ENCODE results near the gene POLG2. TPM values are rescaled to one million over a fixed set of nuclear protein-coding genes. Genes with fewer than 3 reads are reported as not detected.

The POLG2 gene
- total RNA-seq, 1 experiment from 2014 or later, result 42.7 TPM

- ATAC-seq, result no peak
- CTCF ChIA-PET, result interaction anchor here (0.6 to 1.5 kb wide), 2 partner anchors 33 to 40 kb away, joined by 3 read pairs; no protein-coding TSS in a partner anchor
Measured at GRCh38 chr17:64458756-64459155, 38.1 kb downstream of the POLG2 start.

More at GRCh38 chr17:64458756-64459155, 38.1 kb downstream of the POLG2 start:
- no peaks in the 10 kb centered on the region for H3K36me3 Mint-ChIP-seq
- POLR2A ChIA-PET, result no interaction called here
- H3K4me1 Mint-ChIP-seq, result no peaks in the 10 kb centered on the region
- DNase-seq (ENCODE audit: low spot score), result no peak
- TF ChIP-seq ATF3 (CRISPR knock-in tag; conservative IDR thresholded peaks at IDR 0.05) (no peak), E2F5 (CRISPR knock-in tag; IDR thresholded peaks at IDR 0.05) (no peak), ZNF416 (CRISPR knock-in tag; IDR thresholded peaks at IDR 0.05) (no peak), ELF4 (CRISPR knock-in tag; IDR thresholded peaks at IDR 0.05; ENCODE audit: low read depth) (no peak), CREB1 (CRISPR knock-in tag; IDR thresholded peaks at IDR 0.05) (no peak), PRRX2 (CRISPR knock-in tag; IDR thresholded peaks at IDR 0.05) (no peak), PRDM15 (CRISPR knock-in tag; IDR thresholded peaks at IDR 0.05) (no peak), ZNF532 (CRISPR knock-in tag; IDR thresholded peaks at IDR 0.05; ENCODE audit: borderline replicate concordance) (no peak), FOXP1 (CRISPR knock-in tag; IDR thresholded peaks at IDR 0.05; ENCODE audit: borderline replicate concordance) (no peak), ZNF219 (CRISPR knock-in tag; IDR thresholded peaks at IDR 0.05; ENCODE audit: borderline replicate concordance) (no peak), TCF7 (CRISPR knock-in tag; IDR thresholded peaks at IDR 0.05; ENCODE audit: low read depth) (no peak), ZMAT4 (CRISPR knock-in tag; IDR thresholded peaks at IDR 0.05) (no peak), TP53 (CRISPR knock-in tag; IDR thresholded peaks at IDR 0.05) (no peak), PREB (CRISPR knock-in tag; IDR thresholded peaks at IDR 0.05; ENCODE audit: borderline replicate concordance) (no peak), JUN (CRISPR knock-in tag; IDR thresholded peaks at IDR 0.05) (no peak)
- no peaks in the 10 kb centered on the region for H3K27me3 Mint-ChIP-seq (ENCODE audit: low read depth)
- no peak overlapping the region for H3K27ac Mint-ChIP-seq
- no peak overlapping the region for H3K4me3 Mint-ChIP-seq
- no peaks in the 10 kb centered on the region for H3K9me3 Mint-ChIP-seq
